Stimulated activated naive CD8-positive, alpha-beta T cell treated with anti-CD3 and anti-CD28 coated beads, Interleukin-15, Interleukin-2, amounts not matched to agents 100 U/mL and 50 U/mL, for 24 hours (primary cell): Measurements from ENCODE around the gene MCFD2.
"Not testable (repeated sequence)": the region's sequence is repeated elsewhere in the genome, so short reads cannot be mapped to it uniquely, and the experiment has no call there.

Experiments used
- ATAC-seq: fragments of 150-1000 bp; cut with Tn5 transposase; one replicate; pipeline ENCODE4 v1.10.0; 2021
- DNase-seq: peaks from one replicate; pipeline ENCODE4 v3.0.0; 2021

Gene MCFD2

GRCh38 chr2:46937471-46937901 is 21.9 kb upstream of the MCFD2 start:
- no peak for DNase-seq
- ATAC-seq: no peak

- no peak for ATAC-seq
- DNase-seq: no peak
Observed at GRCh38 chr2:46936566-46936965, 21.0 kb upstream of the MCFD2 start.

- no peak for DNase-seq
- ATAC-seq: no peak
Observed at GRCh38 chr2:46935071-46935470, 19.5 kb upstream of the MCFD2 start.

GRCh38 chr2:46929612-46930011 is 14.0 kb upstream of the MCFD2 start:
- DNase-seq: no peak
- ATAC-seq: no peak

- no peak for ATAC-seq
- no peak for DNase-seq
Observed at GRCh38 chr2:46926863-46927262, 11.3 kb upstream of the MCFD2 start.

GRCh38 chr2:46925474-46926351 is 10.1 kb upstream of the MCFD2 start:
- ATAC-seq: no peak
- DNase-seq: no peak

GRCh38 chr2:46924608-46925007 is 9.0 kb upstream of the MCFD2 start:
- no peak for DNase-seq
- no peak for ATAC-seq

GRCh38 chr2:46924038-46924437 is 8.4 kb upstream of the MCFD2 start:
- ATAC-seq (no peak), DNase-seq (no peak)

- ATAC-seq: peak; percentile 56
- DNase-seq: no peak
Observed at GRCh38 chr2:46923041-46923528, 7.5 kb upstream of the MCFD2 start.

- DNase-seq (no peak), ATAC-seq (no peak)
Observed at GRCh38 chr2:46922606-46923005, 7.0 kb upstream of the MCFD2 start.

- ATAC-seq: no peak
Observed at GRCh38 chr2:46921676-46922448, 6.3 kb upstream of the MCFD2 start.

GRCh38 chr2:46917628-46918027 is 2.0 kb upstream of the MCFD2 start:
- DNase-seq (no peak), ATAC-seq (no peak)

More at GRCh38 chr2:46921676-46922448, 6.3 kb upstream of the MCFD2 start:
- DNase-seq: no peak

GRCh38 chr2:46915811-46916630 is 415 bp upstream of the MCFD2 start:
- DNase-seq (peak; percentile 80), ATAC-seq (peak; percentile 92)

- ATAC-seq: no peak
Observed at GRCh38 chr2:46914578-46915230, 902 bp downstream of the MCFD2 start.

GRCh38 chr2:46913471-46914381 is 1.9 kb downstream of the MCFD2 start:
- ATAC-seq (no peak), DNase-seq (no peak)

More at GRCh38 chr2:46914578-46915230, 902 bp downstream of the MCFD2 start:
- DNase-seq: no peak

GRCh38 chr2:46909771-46910419 is 5.7 kb downstream of the MCFD2 start:
- ATAC-seq (peak; percentile 94), DNase-seq (peak; percentile 36)

GRCh38 chr2:46909150-46909549 is 6.5 kb downstream of the MCFD2 start:
- ATAC-seq (no peak), DNase-seq (no peak)

- not testable (repeated sequence) for DNase-seq, ATAC-seq
Observed at GRCh38 chr2:46904908-46905678, 10.5 kb downstream of the MCFD2 start.

- not testable (repeated sequence) for DNase-seq
Observed at GRCh38 chr2:46902980-46903379, 12.6 kb downstream of the MCFD2 start.

More at GRCh38 chr2:46902980-46903379, 12.6 kb downstream of the MCFD2 start:
- ATAC-seq: not testable (repeated sequence)
